ENCODE results near the gene PGS1. TPM values are rescaled to one million over a fixed set of nuclear protein-coding genes. Genes with fewer than 3 reads are reported as not detected.

Gene PGS1
- total RNA-seq, 1 donor from 2014 or later = 41.8 TPM

DNA sequence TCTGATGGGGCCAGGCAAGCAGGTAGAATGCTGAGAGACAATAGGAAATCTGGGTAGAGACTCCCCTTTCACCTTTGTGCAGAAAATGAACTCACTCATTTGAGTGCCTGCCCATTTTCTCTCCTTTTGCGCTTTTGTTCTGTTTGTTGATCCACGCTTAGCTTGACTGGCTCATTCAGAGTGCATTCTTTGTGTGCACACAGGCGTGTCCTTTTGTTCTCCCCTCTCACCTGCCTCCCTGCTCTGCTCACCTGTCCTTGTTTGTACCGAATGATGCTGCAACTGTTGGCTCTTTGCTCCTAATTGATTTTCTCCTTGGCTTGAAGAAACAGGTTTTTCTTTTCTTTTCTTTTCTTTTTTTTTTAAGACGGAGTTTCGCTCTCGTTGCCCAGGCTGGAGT lies 15.8 kb downstream of the PGS1 start:
- peaks cover 6 to 30% of the 10 kb centered on the region in 2 donors for H3K4me1 ChIP-seq
- H3K27me3 ChIP-seq = no peaks in the 10 kb centered on the region
- H3K27ac ChIP-seq = no peak overlapping the region
- peaks cover 11 to 22% of the 10 kb centered on the region in 2 donors for H3K36me3 ChIP-seq
- intact Hi-C loops (cut with DNase I) = no loop called here
- H3K4me3 ChIP-seq = no peak overlapping the region
- H3K9me3 ChIP-seq = no peaks in the 10 kb centered on the region
- TF ChIP-seq, protein P1, sequence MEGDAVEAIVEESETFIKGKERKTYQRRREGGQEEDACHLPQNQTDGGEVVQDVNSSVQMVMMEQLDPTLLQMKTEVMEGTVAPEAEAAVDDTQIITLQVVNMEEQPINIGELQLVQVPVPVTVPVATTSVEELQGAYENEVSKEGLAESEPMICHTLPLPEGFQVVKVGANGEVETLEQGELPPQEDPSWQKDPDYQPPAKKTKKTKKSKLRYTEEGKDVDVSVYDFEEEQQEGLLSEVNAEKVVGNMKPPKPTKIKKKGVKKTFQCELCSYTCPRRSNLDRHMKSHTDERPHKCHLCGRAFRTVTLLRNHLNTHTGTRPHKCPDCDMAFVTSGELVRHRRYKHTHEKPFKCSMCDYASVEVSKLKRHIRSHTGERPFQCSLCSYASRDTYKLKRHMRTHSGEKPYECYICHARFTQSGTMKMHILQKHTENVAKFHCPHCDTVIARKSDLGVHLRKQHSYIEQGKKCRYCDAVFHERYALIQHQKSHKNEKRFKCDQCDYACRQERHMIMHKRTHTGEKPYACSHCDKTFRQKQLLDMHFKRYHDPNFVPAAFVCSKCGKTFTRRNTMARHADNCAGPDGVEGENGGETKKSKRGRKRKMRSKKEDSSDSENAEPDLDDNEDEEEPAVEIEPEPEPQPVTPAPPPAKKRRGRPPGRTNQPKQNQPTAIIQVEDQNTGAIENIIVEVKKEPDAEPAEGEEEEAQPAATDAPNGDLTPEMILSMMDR (IDR thresholded peaks at IDR 0.05) = no peak
- DNase-seq (ENCODE audit: low spot score in 2 of 2) = no peak

DNA sequence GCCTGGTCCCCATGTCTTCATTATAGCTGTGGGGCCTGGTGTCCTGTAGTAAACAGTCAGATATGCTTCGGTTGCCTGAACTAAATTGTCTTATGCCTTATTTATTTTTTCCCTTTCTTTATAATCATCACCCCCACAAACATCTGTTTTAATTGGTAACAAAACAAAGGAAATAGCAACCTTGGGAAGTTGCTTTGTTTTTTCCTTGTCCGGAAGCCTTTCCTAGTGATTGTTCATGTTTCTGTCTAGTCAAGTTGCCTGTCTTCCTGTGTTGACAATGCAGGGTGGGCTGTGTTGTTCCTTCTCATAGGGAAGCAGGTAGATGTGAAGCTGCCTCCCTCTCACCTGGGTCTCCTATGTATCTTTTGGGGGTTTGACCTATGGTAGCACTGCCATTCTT lies 16.7 kb downstream of the PGS1 start:
- H3K4me1 ChIP-seq = peaks cover 6 to 30% of the 10 kb centered on the region in 2 donors

DNA sequence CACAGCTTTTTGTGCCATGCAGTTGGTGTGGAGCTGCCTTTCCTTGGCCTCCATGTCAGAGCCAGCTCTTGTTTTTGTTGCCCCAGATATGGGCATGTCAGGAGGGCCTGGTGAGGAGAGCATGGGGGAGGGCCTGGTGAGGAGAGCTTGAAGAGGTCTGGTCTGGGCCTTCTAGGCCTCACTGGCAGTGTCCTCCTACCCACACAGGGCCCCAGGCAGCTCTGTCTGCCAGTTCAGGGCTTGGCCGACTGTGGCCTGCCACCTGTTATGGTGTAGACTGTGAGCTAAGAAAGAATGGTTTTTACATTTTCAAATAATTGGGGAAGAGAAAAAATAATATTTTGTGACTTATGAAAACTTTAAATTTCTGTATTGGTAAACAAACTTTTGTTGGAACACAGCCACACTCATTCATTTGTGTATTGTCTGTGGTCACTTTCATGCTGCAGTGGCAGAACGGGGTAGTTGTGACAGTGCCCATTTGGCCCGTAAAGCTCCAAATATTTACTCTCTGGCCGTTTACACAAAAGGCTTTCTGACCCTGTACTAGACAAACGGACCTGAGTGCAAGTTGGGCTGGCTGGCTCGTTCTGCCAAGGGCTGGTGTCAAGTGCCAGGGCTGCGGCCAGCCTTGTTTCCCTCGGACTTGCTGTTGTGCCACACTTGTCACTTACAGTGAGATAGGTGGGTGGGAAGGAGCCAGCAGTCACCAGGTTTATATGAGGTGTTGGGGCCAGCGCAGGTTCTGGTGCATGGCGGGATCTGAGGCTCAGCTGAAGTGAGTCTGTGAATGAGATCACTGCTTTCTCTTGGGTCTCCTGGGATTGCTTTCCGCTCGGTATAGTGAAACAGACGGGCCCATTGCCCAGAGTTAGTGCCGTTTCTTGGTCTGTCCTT lies 18.2 kb downstream of the PGS1 start:
- peak; percentile 64 to 86 for DNase-seq (ENCODE audit: low spot score in 2 of 2)
- H3K4me1 ChIP-seq = peaks cover 6 to 28% of the 10 kb centered on the region in 2 donors
- TF ChIP-seq, protein P1 (IDR thresholded peaks at IDR 0.05) = no peak
- peak overlapping the region; percentile 84 to 89 for H3K27ac ChIP-seq
- H3K4me3 ChIP-seq = peak overlapping the region in 1 of 2 donors; percentile 34
- H3K36me3 ChIP-seq = peaks cover 33 to 47% of the 10 kb centered on the region in 2 donors
- intact Hi-C loops (cut with DNase I) = loop anchor here (1.0 kb wide), 1 partner anchor 36 kb away; the partner anchor contains the start of gene SOCS3
- H3K9me3 ChIP-seq = no peaks in the 10 kb centered on the region
- no peaks in the 10 kb centered on the region for H3K27me3 ChIP-seq

More for the DNA sequence above, 16.7 kb downstream of the PGS1 start:
- DNase-seq (ENCODE audit: low spot score in 2 of 2) = no peak
- Histone ChIP-seq H3K27me3 (no peaks in the 10 kb centered on the region), H3K36me3 (peaks cover 21 to 32% of the 10 kb centered on the region in 2 donors), H3K27ac (peak overlapping the region in 1 of 2 donors; percentile 89), H3K4me3 (no peak overlapping the region), H3K9me3 (no peaks in the 10 kb centered on the region)
- intact Hi-C loops (cut with DNase I) = no loop called here
- TF ChIP-seq, protein P1 (IDR thresholded peaks at IDR 0.05) = peak in 1 of 3 experiments; percentile 2

DNA sequence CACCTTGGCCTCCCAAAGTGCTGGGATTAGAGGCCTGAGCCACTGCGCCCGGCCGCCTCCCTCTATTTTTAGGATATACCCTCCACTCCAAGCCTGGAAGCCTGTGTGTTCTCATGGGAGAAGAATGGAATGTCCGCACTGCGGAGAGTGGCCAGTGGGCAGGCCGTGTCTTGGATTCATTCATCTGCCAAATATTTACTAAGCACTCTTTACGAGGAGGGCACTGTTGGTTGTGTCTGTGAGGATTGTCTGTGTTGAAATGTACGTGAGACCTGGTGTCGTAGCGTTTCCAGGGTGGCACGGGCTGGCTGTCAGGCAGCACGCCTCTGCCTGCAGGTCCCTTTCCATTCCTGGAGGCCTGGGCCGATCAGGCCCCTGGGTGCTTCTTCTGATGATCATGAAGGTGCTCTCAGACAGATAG lies 19.2 kb downstream of the PGS1 start:
- peaks cover 37 to 53% of the 10 kb centered on the region in 2 donors for H3K36me3 ChIP-seq
- intact Hi-C loops (cut with DNase I) = loop anchor here (1.0 to 2.0 kb wide), 2 partner anchors 23 to 37 kb away; partner anchors contain the start of gene SOCS3
- peak overlapping the region; percentile 84 to 89 for H3K27ac ChIP-seq
- no peaks in the 10 kb centered on the region for H3K9me3 ChIP-seq
- H3K4me3 ChIP-seq = peak overlapping the region in 1 of 2 donors; percentile 34
- no peaks in the 10 kb centered on the region for H3K27me3 ChIP-seq
- TF ChIP-seq, protein P1 (IDR thresholded peaks at IDR 0.05) = no peak
- peak in 1 of 2 donors; percentile 85 for DNase-seq (ENCODE audit: low spot score in 2 of 2)
- peaks cover 6 to 27% of the 10 kb centered on the region in 2 donors for H3K4me1 ChIP-seq

DNA sequence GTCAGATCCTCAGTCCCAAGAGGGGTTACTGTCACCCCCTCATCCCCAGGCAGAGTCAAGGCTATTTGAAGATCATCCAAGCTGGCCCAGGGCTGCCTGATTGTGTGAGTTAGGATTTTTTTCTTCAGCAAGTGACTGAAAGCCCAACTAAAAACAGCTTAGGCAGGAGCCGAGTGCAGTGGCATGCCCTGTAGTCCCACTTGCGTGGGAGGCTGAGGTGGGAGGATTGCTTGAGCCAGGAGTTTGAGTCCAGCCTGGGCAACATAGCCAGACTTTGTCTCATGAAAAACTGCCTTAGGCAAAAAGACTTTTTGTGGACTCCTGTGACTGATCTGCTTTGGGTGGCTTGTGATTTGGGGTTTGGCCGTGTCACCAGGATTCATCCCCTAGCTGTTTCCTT lies 19.9 kb downstream of the PGS1 start:
- TF ChIP-seq, protein P1 (IDR thresholded peaks at IDR 0.05) = no peak
- Histone ChIP-seq H3K4me3 (no peak overlapping the region), H3K9me3 (no peaks in the 10 kb centered on the region), H3K4me1 (peaks cover 6 to 27% of the 10 kb centered on the region in 2 donors), H3K36me3 (peaks cover 44 to 58% of the 10 kb centered on the region in 2 donors), H3K27me3 (no peaks in the 10 kb centered on the region), H3K27ac (peak overlapping the region; percentile 84 to 89)
- no peak for DNase-seq (ENCODE audit: low spot score in 2 of 2)
- intact Hi-C loops (cut with DNase I) = loop anchor here (2.0 kb wide), 1 partner anchor 22 kb away; no protein-coding TSS in a partner anchor

Data from ascending aorta (tissue), 2 donors.